Keratinocyte (primary cell): Measurements from ENCODE around the gene PXN. TPM values are rescaled to one million over a fixed set of nuclear protein-coding genes. Genes with fewer than 3 reads are reported as not detected.
A peak's percentile ranks its signal among the peaks of the same experiment; 100 is the strongest.

Experiments
- DNase-seq: peaks from one replicate; pipeline ENCODE4 v3.0.0-alpha.2; 2011; ENCODE audit warnings: low read depth, missing footprints, low spot score
- FAIRE-seq: peaks from 2 replicates; lab custom pipeline; 2011; peaks lifted over from hg19 to GRCh38; lab: Jason Lieb, UNC
- H2AFZ ChIP-seq: 2 replicates; pipeline ENCODE4 v1.6.0; 2012; ENCODE audit warnings: low read length, control low read depth, inconsistent platforms; ENCODE audit not compliant: control insufficient read depth
- H3K27ac ChIP-seq: 2 replicates; pipeline ENCODE4 v1.5.1; 2011; ENCODE audit warnings: low read length; ENCODE audit not compliant: control insufficient read depth, insufficient read depth
- H3K27me3 ChIP-seq: 3 replicates; pipeline ENCODE4 v1.6.0; 2011; ENCODE audit warnings: low read length; ENCODE audit not compliant: control insufficient read depth, insufficient read depth; ENCODE audit errors: extremely low read depth
- H3K36me3 ChIP-seq, 2 experiments: 2 replicates in 1 of 2; 3 replicates in 1 of 2; pipeline ENCODE4 v1.5.1; 2011; ENCODE audit warnings: low read length in 2 of 2, mild to moderate bottlenecking in 1 of 2; ENCODE audit not compliant: control insufficient read depth in 2 of 2, insufficient read depth in 2 of 2; ENCODE audit errors: extremely low read depth in 1 of 2
- H3K4me1 ChIP-seq: 3 replicates; pipeline ENCODE4 v1.5.1; 2011; ENCODE audit warnings: low read length; ENCODE audit not compliant: control insufficient read depth, insufficient read depth; ENCODE audit errors: extremely low read depth
- H3K4me2 ChIP-seq: 3 replicates; pipeline ENCODE4 v1.6.0; 2011; ENCODE audit warnings: low read depth, low read length; ENCODE audit not compliant: control insufficient read depth, insufficient read depth; ENCODE audit errors: extremely low read depth
- H3K4me3 ChIP-seq, 3 experiments: fragments of 200-600 bp in 1 of 3; sonication (generic) in 1 of 3; 2 replicates in 2 of 3; 3 replicates in 1 of 3; pipeline ENCODE4 v1.5.1; 2011 to 2016; ENCODE audit warnings: low read length in 3 of 3, mild to moderate bottlenecking in 3 of 3, control low read depth in 2 of 3, inconsistent platforms in 1 of 3, low read depth in 1 of 3, mixed read lengths in 1 of 3, mixed run types in 1 of 3, moderate library complexity in 1 of 3; ENCODE audit not compliant: control insufficient read depth in 2 of 3, insufficient read depth in 2 of 3; ENCODE audit errors: extremely low read depth in 1 of 3
- H3K79me2 ChIP-seq: 2 replicates; pipeline ENCODE4 v1.6.0; 2012; ENCODE audit warnings: low read length; ENCODE audit not compliant: control insufficient read depth, insufficient read depth
- H3K9ac ChIP-seq: 3 replicates; pipeline ENCODE4 v1.6.0; 2011; ENCODE audit warnings: low read length; ENCODE audit not compliant: control insufficient read depth, insufficient read depth; ENCODE audit errors: extremely low read depth
- H3K9me1 ChIP-seq: 3 replicates; pipeline ENCODE4 v1.6.0; 2011; ENCODE audit warnings: low read length; ENCODE audit not compliant: control insufficient read depth, insufficient read depth; ENCODE audit errors: extremely low read depth
- H3K9me3 ChIP-seq: 2 replicates; pipeline ENCODE4 v1.5.1; 2012; ENCODE audit warnings: low read depth, low read length; ENCODE audit not compliant: control insufficient read depth
- H4K20me1 ChIP-seq: 3 replicates; pipeline ENCODE4 v1.6.0; 2011; ENCODE audit warnings: low read length; ENCODE audit not compliant: control insufficient read depth, insufficient read depth; ENCODE audit errors: extremely low read depth
- EZH2 ChIP-seq: IDR thresholded peaks from one replicate; pipeline ENCODE4 v1.6.1; 2012; ENCODE audit warnings: inconsistent platforms, mild to moderate bottlenecking, low read length, moderate library complexity
- dilution Hi-C: fragments of 300-500 bp; cut with MboI; formaldehyde crosslinking; loops from one replicate; pipeline ENCODE4 v1.7.0; 2020; ENCODE audit warnings: low sequenced_read_pairs; ENCODE audit not compliant: extremely low pct_ligation_motif_present
- polyA plus RNA-seq, 5 experiments: library from polyadenylated mRNA; depleted of rRNA in 3 of 5; stranded (reverse) in 3 of 5; stranded (forward) in 1 of 5; unstranded in 1 of 5; fragments of >200 nt; gene quantifications; 1 replicate in 1 of 5; 2 replicates in 3 of 5; 3 replicates in 1 of 5; pipeline versions ENCODE4 v1.2.1 to v1.2.3, GENCODE V29; 2011 to 2012; ENCODE audit warnings: missing spikeins in 2 of 5, low read depth in 1 of 5, low replicate concordance in 1 of 5
- TF ChIP-seq, protein P1 (sequence below), 3 experiments: IDR thresholded peaks in 1 of 3; conservative IDR thresholded peaks in 1 of 3; optimal IDR thresholded peaks in 1 of 3; 2 replicates in 2 of 3; 3 replicates in 1 of 3; pipeline versions ENCODE3 to v1.5.1; 2011; ENCODE audit warnings: low read length in 3 of 3, mild to moderate bottlenecking in 3 of 3, moderate library complexity in 2 of 3, control low read depth in 1 of 3, inconsistent platforms in 1 of 3; ENCODE audit not compliant: insufficient read depth in 2 of 3; ENCODE audit errors: extremely low read depth in 1 of 3

The PXN gene
- polyA plus RNA-seq, 1 donor (not counting 4 experiments of a cell fraction or from before 2014, with no cell fraction given), result 114 TPM

DNA sequence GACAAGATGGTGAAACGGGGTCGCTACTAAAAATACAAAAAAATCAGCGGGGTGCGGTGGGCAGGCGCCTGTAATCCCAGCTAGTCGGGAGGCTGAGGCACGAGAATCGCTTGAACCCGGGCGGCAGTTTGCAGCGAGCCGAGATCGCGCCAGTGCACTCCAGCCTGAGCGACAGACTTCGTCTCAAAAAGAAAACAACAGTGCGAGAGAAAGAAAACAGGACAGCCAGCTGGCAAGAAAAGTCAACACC lies 26.8 kb upstream of the PXN start:
- Histone ChIP-seq H2AFZ (no peak overlapping the region), H3K9me1 (no peaks in the 10 kb centered on the region), H4K20me1 (no peaks in the 10 kb centered on the region), H3K79me2 (no peaks in the 10 kb centered on the region), H3K4me3 (peak overlapping the region; percentile 45 to 78 (median 73)), H3K4me1 (peaks cover 9% of the 10 kb centered on the region), H3K27ac (peak overlapping the region; percentile 100), H3K36me3 (no peaks in the 10 kb centered on the region), H3K4me2 (peak overlapping the region; percentile 91), H3K27me3 (no peaks in the 10 kb centered on the region), H3K9ac (peak overlapping the region; percentile 98), H3K9me3 (no peaks in the 10 kb centered on the region)
- no peak for FAIRE-seq
- no peak for TF ChIP-seq EZH2
- TF ChIP-seq, protein P1, sequence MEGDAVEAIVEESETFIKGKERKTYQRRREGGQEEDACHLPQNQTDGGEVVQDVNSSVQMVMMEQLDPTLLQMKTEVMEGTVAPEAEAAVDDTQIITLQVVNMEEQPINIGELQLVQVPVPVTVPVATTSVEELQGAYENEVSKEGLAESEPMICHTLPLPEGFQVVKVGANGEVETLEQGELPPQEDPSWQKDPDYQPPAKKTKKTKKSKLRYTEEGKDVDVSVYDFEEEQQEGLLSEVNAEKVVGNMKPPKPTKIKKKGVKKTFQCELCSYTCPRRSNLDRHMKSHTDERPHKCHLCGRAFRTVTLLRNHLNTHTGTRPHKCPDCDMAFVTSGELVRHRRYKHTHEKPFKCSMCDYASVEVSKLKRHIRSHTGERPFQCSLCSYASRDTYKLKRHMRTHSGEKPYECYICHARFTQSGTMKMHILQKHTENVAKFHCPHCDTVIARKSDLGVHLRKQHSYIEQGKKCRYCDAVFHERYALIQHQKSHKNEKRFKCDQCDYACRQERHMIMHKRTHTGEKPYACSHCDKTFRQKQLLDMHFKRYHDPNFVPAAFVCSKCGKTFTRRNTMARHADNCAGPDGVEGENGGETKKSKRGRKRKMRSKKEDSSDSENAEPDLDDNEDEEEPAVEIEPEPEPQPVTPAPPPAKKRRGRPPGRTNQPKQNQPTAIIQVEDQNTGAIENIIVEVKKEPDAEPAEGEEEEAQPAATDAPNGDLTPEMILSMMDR (optimal IDR thresholded peaks at IDR 0.05 in 1 of 3, IDR thresholded peaks at IDR 0.05 in 1 of 3, conservative IDR thresholded peaks at IDR 0.05 in 1 of 3; ENCODE audit: extremely low read depth in 1 of 3, insufficient read depth in 2 of 3, low read length in 3 of 3), result no peak
- dilution Hi-C loops, result no loop called here
- DNase-seq, result no peak

GRCh38 chr12:120290609-120291305 lies 25.2 kb upstream of the PXN start:
- FAIRE-seq, result no peak
- no peaks in the 10 kb centered on the region for H3K36me3 ChIP-seq
- H3K4me1 ChIP-seq, result peaks cover 17% of the 10 kb centered on the region
- dilution Hi-C loops, result no loop called here
- no peaks in the 10 kb centered on the region for H3K9me3 ChIP-seq
- H3K9ac ChIP-seq, result peak overlapping the region; percentile 43
- no peaks in the 10 kb centered on the region for H3K9me1 ChIP-seq
- peak overlapping the region; percentile 100 for H3K27ac ChIP-seq
- no peaks in the 10 kb centered on the region for H3K79me2 ChIP-seq
- TF ChIP-seq EZH2, result no peak
- TF ChIP-seq, protein P1 (optimal IDR thresholded peaks at IDR 0.05 in 1 of 3, IDR thresholded peaks at IDR 0.05 in 1 of 3, conservative IDR thresholded peaks at IDR 0.05 in 1 of 3; ENCODE audit: extremely low read depth in 1 of 3, insufficient read depth in 2 of 3, low read length in 3 of 3), result no peak
- no peaks in the 10 kb centered on the region for H3K27me3 ChIP-seq
- H4K20me1 ChIP-seq, result no peaks in the 10 kb centered on the region
- peak overlapping the region; percentile 70 for H3K4me2 ChIP-seq
- no peak for DNase-seq
- peak overlapping the region in 2 of 3 experiments; percentile 27 to 35 for H3K4me3 ChIP-seq
- H2AFZ ChIP-seq, result no peak overlapping the region
